Adipocyte (in vitro differentiated cells): ENCODE data around the gene BCAS2.
A peak's percentile ranks its signal among the peaks of the same experiment; 100 is the strongest.
"Not testable (repeated sequence)": the region's sequence is repeated elsewhere in the genome, so short reads cannot be mapped to it uniquely, and the experiment has no call there.

Experiments
- DNase-seq: peaks from one replicate; pipeline ENCODE4 v3.0.0-alpha.2; 2015; ENCODE audit warnings: low read depth
- H3K27me3 ChIP-seq: replicated peaks from 2 replicates; pipeline ENCODE4 v1.7.0; 2013; ENCODE audit warnings: mild to moderate bottlenecking, low read length, moderate library complexity; ENCODE audit not compliant: control insufficient read depth, insufficient read depth
- H3K36me3 ChIP-seq: 2 replicates; pipeline ENCODE4 v1.7.0; 2013; ENCODE audit warnings: low read length, mild to moderate bottlenecking, moderate library complexity; ENCODE audit not compliant: control insufficient read depth, insufficient read depth, severe bottlenecking
- H3K4me1 ChIP-seq: 2 replicates; pipeline ENCODE4 v1.7.0; 2013; ENCODE audit warnings: mild to moderate bottlenecking, low read length, moderate library complexity; ENCODE audit not compliant: control insufficient read depth, insufficient read depth
- H3K4me3 ChIP-seq: 2 replicates; pipeline ENCODE4 v1.7.0; 2013; ENCODE audit warnings: mild to moderate bottlenecking, low read length, moderate library complexity
- H3K9ac ChIP-seq: 2 replicates; pipeline ENCODE4 v1.7.0; 2013; ENCODE audit warnings: mild to moderate bottlenecking, low read length, moderate library complexity
- H3K9me3 ChIP-seq: 2 replicates; pipeline ENCODE4 v1.7.0; 2013; ENCODE audit warnings: mild to moderate bottlenecking, low read length, moderate library complexity; ENCODE audit not compliant: control insufficient read depth

The BCAS2 gene

GRCh38 chr1:114594046-114594445, 12.6 kb upstream of the BCAS2 start:
- no peak for DNase-seq
- H3K9ac ChIP-seq, result no peak overlapping the region
- H3K9me3 ChIP-seq, result no peaks in the 10 kb centered on the region
- peaks cover 2% of the 10 kb centered on the region for H3K4me1 ChIP-seq
- H3K4me3 ChIP-seq, result no peak overlapping the region
- peaks cover 32% of the 10 kb centered on the region for H3K36me3 ChIP-seq
- H3K27me3 ChIP-seq, result no peaks in the 10 kb centered on the region

GRCh38 chr1:114589122-114589521, 7.7 kb upstream of the BCAS2 start:
- Histone ChIP-seq H3K27me3 (no peaks in the 10 kb centered on the region), H3K36me3 (peaks cover 14% of the 10 kb centered on the region), H3K4me3 (no peak overlapping the region), H3K9ac (no peak overlapping the region), H3K4me1 (no peaks in the 10 kb centered on the region), H3K9me3 (no peaks in the 10 kb centered on the region)
- no peak for DNase-seq

- H3K4me1 ChIP-seq, result no peaks in the 10 kb centered on the region
- no peaks in the 10 kb centered on the region for H3K9me3 ChIP-seq
- DNase-seq, result no peak
- H3K27me3 ChIP-seq, result no peaks in the 10 kb centered on the region
- H3K36me3 ChIP-seq, result peaks cover 7% of the 10 kb centered on the region
- no peak overlapping the region for H3K4me3 ChIP-seq
- H3K9ac ChIP-seq, result no peak overlapping the region
Measured at GRCh38 chr1:114588196-114588689, 6.8 kb upstream of the BCAS2 start.

- Histone ChIP-seq H3K9ac (no peak overlapping the region), H3K4me1 (peaks cover under 1% of the 10 kb centered on the region), H3K9me3 (no peaks in the 10 kb centered on the region), H3K36me3 (peaks cover 3% of the 10 kb centered on the region), H3K27me3 (no peaks in the 10 kb centered on the region), H3K4me3 (no peak overlapping the region)
- no peak for DNase-seq
Measured at GRCh38 chr1:114587203-114587991, 6.0 kb upstream of the BCAS2 start.

- H3K9me3 ChIP-seq, result no peaks in the 10 kb centered on the region
- peaks cover 3% of the 10 kb centered on the region for H3K36me3 ChIP-seq
- no peak overlapping the region for H3K4me3 ChIP-seq
- no peak overlapping the region for H3K9ac ChIP-seq
- H3K4me1 ChIP-seq, result peaks cover 8% of the 10 kb centered on the region
- H3K27me3 ChIP-seq, result no peaks in the 10 kb centered on the region
- no peak for DNase-seq
Measured at GRCh38 chr1:114586513-114587047, 5.2 kb upstream of the BCAS2 start.

- no peaks in the 10 kb centered on the region for H3K36me3 ChIP-seq
Measured at GRCh38 chr1:114585231-114585630, 3.8 kb upstream of the BCAS2 start.

GRCh38 chr1:114574365-114574764, 7.0 kb downstream of the BCAS2 start:
- DNase-seq, result no peak
- Histone ChIP-seq H3K9me3 (no peaks in the 10 kb centered on the region), H3K36me3 (peaks cover 81% of the 10 kb centered on the region), H3K4me3 (no peak overlapping the region), H3K9ac (no peak overlapping the region), H3K27me3 (no peaks in the 10 kb centered on the region), H3K4me1 (no peaks in the 10 kb centered on the region)

More at GRCh38 chr1:114585231-114585630, 3.8 kb upstream of the BCAS2 start:
- no peak overlapping the region for H3K9ac ChIP-seq
- H3K9me3 ChIP-seq, result no peaks in the 10 kb centered on the region
- peak; percentile 44 for DNase-seq
- H3K4me1 ChIP-seq, result peaks cover 17% of the 10 kb centered on the region
- no peaks in the 10 kb centered on the region for H3K27me3 ChIP-seq
- no peak overlapping the region for H3K4me3 ChIP-seq

- no peak for DNase-seq
- Histone ChIP-seq H3K4me3 (no peak overlapping the region), H3K9me3 (no peaks in the 10 kb centered on the region), H3K4me1 (no peaks in the 10 kb centered on the region), H3K36me3 (peaks cover 42% of the 10 kb centered on the region), H3K27me3 (no peaks in the 10 kb centered on the region), H3K9ac (no peak overlapping the region)
Measured at GRCh38 chr1:114564141-114564540, 17.3 kb downstream of the BCAS2 start.

GRCh38 chr1:114562978-114563510, 18.4 kb downstream of the BCAS2 start:
- not testable (repeated sequence) for H3K9ac ChIP-seq, H3K27me3 ChIP-seq, DNase-seq, H3K4me3 ChIP-seq, H3K4me1 ChIP-seq, H3K9me3 ChIP-seq
- H3K36me3 ChIP-seq, result peaks cover 31% of the 10 kb centered on the region

- Histone ChIP-seq H3K9me3 (no peaks in the 10 kb centered on the region), H3K4me1 (no peaks in the 10 kb centered on the region), H3K27me3 (no peaks in the 10 kb centered on the region), H3K4me3 (no peak overlapping the region), H3K36me3 (peaks cover 13% of the 10 kb centered on the region), H3K9ac (no peak overlapping the region)
- DNase-seq, result no peak
Measured at GRCh38 chr1:114561333-114561732, 20.1 kb downstream of the BCAS2 start.

- H3K27me3 ChIP-seq, result no peaks in the 10 kb centered on the region
- DNase-seq, result no peak
- H3K4me3 ChIP-seq, result no peak overlapping the region
- H3K4me1 ChIP-seq, result no peaks in the 10 kb centered on the region
- no peaks in the 10 kb centered on the region for H3K36me3 ChIP-seq
- no peaks in the 10 kb centered on the region for H3K9me3 ChIP-seq
- H3K9ac ChIP-seq, result no peak overlapping the region
Measured at GRCh38 chr1:114559356-114559755, 22.1 kb downstream of the BCAS2 start.
